ENCODE measurements around the gene PRPF18.

- TF ChIP-seq CTCF (conservative IDR thresholded peaks at IDR 0.05 in 1 of 2, IDR thresholded peaks at IDR 0.05 in 1 of 2; ENCODE audit: low read depth in 1 of 2, low read length in 2 of 2) (no peak), EZH2 (IDR thresholded peaks at IDR 0.05; ENCODE audit: low read length, missing control alignments) (no peak)
Measured at GRCh38 chr10:13573960-13574359, 12.8 kb upstream of the PRPF18 start.

Measured in fibroblast of lung (primary cell).